Gastroesophageal sphincter (tissue), 3 donors: ENCODE measurements around the gene BRWD1.

ENCODE experiments used
- POLR2A ChIP-seq, 2 donors: fragments of 450-650 bp; IDR thresholded peaks; one replicate each; pipeline ENCODE4 v1.6.1; 2017; ENCODE audit warnings: antibody characterized with exemption in 2 of 2, mild to moderate bottlenecking in 2 of 2, moderate library complexity in 1 of 2
- TF ChIP-seq, protein P1 (sequence below), 4 experiments: fragments of 200-600 bp in 2 of 4; fragments of 450-650 bp in 2 of 4; sonication (generic) in 1 of 4; IDR thresholded peaks; one replicate each; pipeline ENCODE4 v1.5.1; 2017 to 2019; ENCODE audit warnings: antibody characterized with exemption in 4 of 4, mild to moderate bottlenecking in 2 of 4, moderate library complexity in 2 of 4

DNA sequence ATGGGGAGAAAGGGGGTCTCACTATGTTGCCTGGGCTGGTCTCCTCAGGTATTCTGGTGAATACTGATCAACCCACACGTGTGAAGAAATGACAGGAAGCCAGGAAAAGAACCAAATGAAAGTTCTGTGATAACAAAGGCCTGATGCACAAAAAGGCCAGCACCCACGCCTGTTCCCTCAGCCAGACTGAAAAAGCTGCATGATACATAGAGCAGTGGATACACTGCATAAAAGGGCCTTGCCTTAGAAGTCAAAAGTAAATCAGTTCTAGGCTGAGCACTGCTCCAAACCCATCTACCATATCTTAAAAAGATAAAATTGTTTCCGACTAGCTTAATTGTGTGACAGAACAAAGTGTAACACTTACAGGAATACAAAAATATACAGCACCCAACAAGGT is 93.3 kb downstream of the BRWD1 start:
- TF ChIP-seq, protein P1, sequence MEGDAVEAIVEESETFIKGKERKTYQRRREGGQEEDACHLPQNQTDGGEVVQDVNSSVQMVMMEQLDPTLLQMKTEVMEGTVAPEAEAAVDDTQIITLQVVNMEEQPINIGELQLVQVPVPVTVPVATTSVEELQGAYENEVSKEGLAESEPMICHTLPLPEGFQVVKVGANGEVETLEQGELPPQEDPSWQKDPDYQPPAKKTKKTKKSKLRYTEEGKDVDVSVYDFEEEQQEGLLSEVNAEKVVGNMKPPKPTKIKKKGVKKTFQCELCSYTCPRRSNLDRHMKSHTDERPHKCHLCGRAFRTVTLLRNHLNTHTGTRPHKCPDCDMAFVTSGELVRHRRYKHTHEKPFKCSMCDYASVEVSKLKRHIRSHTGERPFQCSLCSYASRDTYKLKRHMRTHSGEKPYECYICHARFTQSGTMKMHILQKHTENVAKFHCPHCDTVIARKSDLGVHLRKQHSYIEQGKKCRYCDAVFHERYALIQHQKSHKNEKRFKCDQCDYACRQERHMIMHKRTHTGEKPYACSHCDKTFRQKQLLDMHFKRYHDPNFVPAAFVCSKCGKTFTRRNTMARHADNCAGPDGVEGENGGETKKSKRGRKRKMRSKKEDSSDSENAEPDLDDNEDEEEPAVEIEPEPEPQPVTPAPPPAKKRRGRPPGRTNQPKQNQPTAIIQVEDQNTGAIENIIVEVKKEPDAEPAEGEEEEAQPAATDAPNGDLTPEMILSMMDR (IDR thresholded peaks at IDR 0.05), result no peak
- no peak for TF ChIP-seq POLR2A (IDR thresholded peaks at IDR 0.05)
